NCI-H526 (cell line): Measurements from ENCODE around the gene RHBDF1.
A peak's percentile ranks its signal among the peaks of the same experiment; 100 is the strongest.

Source experiments
- DNase-seq, 2 experiments: peaks; one replicate each; lab custom pipeline; 2025; lab: John Stamatoyannopoulos, UW

Gene RHBDF1

GRCh38 chr16:74747-75334 lies 2.4 kb upstream of the RHBDF1 start:
- DNase-seq, result no peak

- DNase-seq, result no peak
Observed at GRCh38 chr16:74051-74746, 1.8 kb upstream of the RHBDF1 start.

GRCh38 chr16:71540-72401 lies 660 bp downstream of the RHBDF1 start:
- peak; percentile 43 to 73 for DNase-seq

GRCh38 chr16:71210-71539 lies 1.3 kb downstream of the RHBDF1 start:
- no peak for DNase-seq

- DNase-seq, result no peak
Observed at GRCh38 chr16:69181-69580, 3.2 kb downstream of the RHBDF1 start.

- no peak for DNase-seq
Observed at GRCh38 chr16:67884-68789, 4.3 kb downstream of the RHBDF1 start.

GRCh38 chr16:67183-67791 lies 5.1 kb downstream of the RHBDF1 start:
- no peak for DNase-seq

- DNase-seq, result no peak
Observed at GRCh38 chr16:66309-67182, 5.9 kb downstream of the RHBDF1 start.

- DNase-seq, result peak in 1 of 2 experiments; percentile 76
Observed at GRCh38 chr16:65745-66144, 6.7 kb downstream of the RHBDF1 start.

GRCh38 chr16:64914-65255 lies 7.5 kb downstream of the RHBDF1 start:
- no peak for DNase-seq

GRCh38 chr16:63998-64913 lies 8.2 kb downstream of the RHBDF1 start:
- peak in 1 of 2 experiments; percentile 51 for DNase-seq

- no peak for DNase-seq
Observed at GRCh38 chr16:63466-63865, 9.0 kb downstream of the RHBDF1 start.

GRCh38 chr16:62968-63391 lies 9.5 kb downstream of the RHBDF1 start:
- no peak for DNase-seq

- DNase-seq, result no peak
Observed at GRCh38 chr16:62283-62967, 10.0 kb downstream of the RHBDF1 start.

- no peak for DNase-seq
Observed at GRCh38 chr16:61879-62281, 10.6 kb downstream of the RHBDF1 start.

- DNase-seq, result peak in 1 of 2 experiments; percentile 35
Observed at GRCh38 chr16:60929-61878, 11.2 kb downstream of the RHBDF1 start.

GRCh38 chr16:60166-60565 lies 12.3 kb downstream of the RHBDF1 start:
- DNase-seq, result no peak
